Measurements from ENCODE around the gene TNFRSF13B.

- TF ChIP-seq CTCF (IDR thresholded peaks at IDR 0.05), result no peak
- no peak for TF ChIP-seq FOXM1 (IDR thresholded peaks at IDR 0.05; ENCODE audit: low read depth)
- TF ChIP-seq POLR2AphosphoS5 (IDR thresholded peaks at IDR 0.05; ENCODE audit: low read depth, low read length), result no peak
- TF ChIP-seq, protein P1, sequence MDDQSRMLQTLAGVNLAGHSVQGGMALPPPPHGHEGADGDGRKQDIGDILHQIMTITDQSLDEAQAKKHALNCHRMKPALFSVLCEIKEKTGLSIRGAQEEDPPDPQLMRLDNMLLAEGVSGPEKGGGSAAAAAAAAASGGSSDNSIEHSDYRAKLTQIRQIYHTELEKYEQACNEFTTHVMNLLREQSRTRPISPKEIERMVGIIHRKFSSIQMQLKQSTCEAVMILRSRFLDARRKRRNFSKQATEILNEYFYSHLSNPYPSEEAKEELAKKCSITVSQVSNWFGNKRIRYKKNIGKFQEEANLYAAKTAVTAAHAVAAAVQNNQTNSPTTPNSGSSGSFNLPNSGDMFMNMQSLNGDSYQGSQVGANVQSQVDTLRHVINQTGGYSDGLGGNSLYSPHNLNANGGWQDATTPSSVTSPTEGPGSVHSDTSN (IDR thresholded peaks at IDR 0.05), result peak; percentile 52; the same call in 1 of the 2 replicates
- no peak for TF ChIP-seq ELF1 (IDR thresholded peaks at IDR 0.05)
- 0 out of 4 replicates have a peak, but pooled peaks of 1 of the 2 experiments have one; percentile 16 for TF ChIP-seq EP300 (IDR thresholded peaks at IDR 0.05; ENCODE audit: borderline replicate concordance in 1 of 2, low read depth in 1 of 2, low read length in 1 of 2)
- no peak for TF ChIP-seq GATA2 (CRISPR knock-in tag; IDR thresholded peaks at IDR 0.05)
- TF ChIP-seq MAX (IDR thresholded peaks at IDR 0.05; ENCODE audit: low read depth), result no peak
- no peak for TF ChIP-seq CHD2 (IDR thresholded peaks at IDR 0.05; ENCODE audit: low read length, partially characterized antibody)
- TF ChIP-seq IRF3 (IDR thresholded peaks at IDR 0.05; ENCODE audit: low read depth, low read length), result no peak
- TF ChIP-seq, protein P2, sequence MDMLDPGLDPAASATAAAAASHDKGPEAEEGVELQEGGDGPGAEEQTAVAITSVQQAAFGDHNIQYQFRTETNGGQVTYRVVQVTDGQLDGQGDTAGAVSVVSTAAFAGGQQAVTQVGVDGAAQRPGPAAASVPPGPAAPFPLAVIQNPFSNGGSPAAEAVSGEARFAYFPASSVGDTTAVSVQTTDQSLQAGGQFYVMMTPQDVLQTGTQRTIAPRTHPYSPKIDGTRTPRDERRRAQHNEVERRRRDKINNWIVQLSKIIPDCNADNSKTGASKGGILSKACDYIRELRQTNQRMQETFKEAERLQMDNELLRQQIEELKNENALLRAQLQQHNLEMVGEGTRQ (IDR thresholded peaks at IDR 0.05; ENCODE audit: borderline replicate concordance, low read depth, low read length), result no peak
- no peak for TF ChIP-seq MEF2A (IDR thresholded peaks at IDR 0.05; ENCODE audit: borderline replicate concordance, low read depth)
- TF ChIP-seq FOXJ3 (CRISPR knock-in tag; IDR thresholded peaks at IDR 0.05), result no peak
- TF ChIP-seq GABPA (IDR thresholded peaks at IDR 0.05; ENCODE audit: low read depth), result no peak
Measured at GRCh38 chr17:16906680-16907079, 65.2 kb downstream of the TNFRSF13B start.
